HG03060 (cell line): ENCODE data around the gene ODAPH.
"Not testable (repeated sequence)": the region's sequence is repeated elsewhere in the genome, so short reads cannot be mapped to it uniquely, and the experiment has no call there.

ENCODE experiments used
- ATAC-seq: cut with Tn5 transposase; IDR thresholded peaks from one replicate; pipeline ENCODE4 v1.9.1; 2021; ENCODE audit warnings: low read depth, moderate number of reproducible peaks; ENCODE audit not compliant: unreplicated experiment

ODAPH gene

DNA sequence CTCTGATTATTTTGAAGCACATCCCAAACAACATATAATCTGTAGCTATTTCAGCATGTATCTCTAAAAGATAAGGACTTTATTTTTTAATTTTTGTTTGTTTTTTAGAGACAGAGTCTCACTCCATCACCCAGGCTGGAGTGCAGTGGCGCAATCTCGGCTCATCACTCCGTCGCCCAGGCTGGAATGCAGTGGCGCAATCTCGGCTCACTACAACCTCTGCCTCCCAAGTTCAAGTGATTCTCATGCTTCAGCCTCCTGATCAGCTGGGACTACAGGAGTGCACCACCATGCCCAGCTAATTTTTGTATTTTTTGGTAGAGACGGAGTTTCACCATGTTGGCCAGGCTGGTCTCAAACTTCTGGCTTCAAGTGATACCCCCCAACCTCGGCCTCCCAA lies 11.6 kb upstream of the ODAPH start:
- ATAC-seq: not testable (repeated sequence)

- ATAC-seq: no peak
Observed at GRCh38 chr4:75544870-75545269, 11.0 kb upstream of the ODAPH start.

GRCh38 chr4:75545526-75545925 lies 10.3 kb upstream of the ODAPH start:
- ATAC-seq: no peak

GRCh38 chr4:75547647-75548387 lies 8.0 kb upstream of the ODAPH start:
- no peak for ATAC-seq

DNA sequence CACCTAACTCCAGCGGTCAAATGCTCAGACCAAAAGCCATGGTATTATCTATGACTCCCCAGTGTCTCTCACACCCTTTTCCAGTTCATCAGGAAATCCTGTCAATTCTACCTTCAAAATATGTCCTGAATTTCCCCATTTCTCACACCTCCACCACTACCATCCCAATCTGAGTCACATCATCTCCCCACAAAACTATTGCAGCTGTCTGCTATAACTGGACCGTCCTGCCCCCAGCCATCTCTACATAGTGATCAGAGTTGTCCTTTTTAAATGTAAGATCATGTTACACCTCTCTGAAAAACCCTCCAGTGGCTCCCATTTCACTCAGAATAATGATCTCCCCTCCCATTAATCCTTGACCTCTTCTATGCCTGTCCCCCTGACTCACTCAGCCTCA lies 6.8 kb upstream of the ODAPH start:
- ATAC-seq: no peak

DNA sequence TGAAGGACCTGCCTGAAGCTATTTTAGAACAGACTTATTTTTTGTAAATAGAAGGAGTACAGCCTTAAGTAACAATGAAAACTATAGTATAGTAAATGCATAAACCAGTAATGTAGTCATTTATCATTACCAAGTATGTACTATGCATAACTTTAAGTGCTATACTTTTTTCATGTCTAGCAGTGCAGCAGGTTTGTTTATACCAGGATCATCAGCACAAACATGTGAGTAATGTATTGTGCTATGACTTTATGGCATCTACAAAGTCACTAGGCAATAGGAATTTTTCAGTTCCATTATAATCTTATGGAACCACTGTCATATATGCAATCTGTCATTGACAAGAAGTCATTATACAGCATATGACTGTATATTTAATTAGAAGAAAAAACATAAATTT lies 3.4 kb upstream of the ODAPH start:
- no peak for ATAC-seq

- ATAC-seq: no peak
Observed at GRCh38 chr4:75557696-75558095, 1.8 kb downstream of the ODAPH start.

DNA sequence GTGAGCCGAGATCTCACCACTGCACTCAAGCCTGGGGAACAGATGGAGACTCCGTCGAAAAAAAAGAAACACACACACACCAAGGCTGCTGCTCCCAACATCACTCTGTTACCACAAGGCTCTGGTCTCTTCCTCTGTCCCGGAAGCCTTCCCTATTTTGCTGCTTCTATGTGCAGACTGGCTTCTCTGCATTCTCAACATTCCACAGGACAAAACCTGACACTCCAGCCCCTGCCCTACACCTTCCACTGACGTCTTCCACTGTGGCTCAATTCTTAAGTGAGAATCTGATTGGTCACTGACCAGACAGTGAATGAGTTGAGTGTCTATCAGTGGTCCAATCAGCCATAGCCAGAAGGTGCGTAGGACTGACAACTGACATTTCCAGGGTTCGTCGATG lies 5.9 kb downstream of the ODAPH start:
- ATAC-seq: no peak

GRCh38 chr4:75564023-75564422 lies 8.2 kb downstream of the ODAPH start:
- no peak for ATAC-seq

DNA sequence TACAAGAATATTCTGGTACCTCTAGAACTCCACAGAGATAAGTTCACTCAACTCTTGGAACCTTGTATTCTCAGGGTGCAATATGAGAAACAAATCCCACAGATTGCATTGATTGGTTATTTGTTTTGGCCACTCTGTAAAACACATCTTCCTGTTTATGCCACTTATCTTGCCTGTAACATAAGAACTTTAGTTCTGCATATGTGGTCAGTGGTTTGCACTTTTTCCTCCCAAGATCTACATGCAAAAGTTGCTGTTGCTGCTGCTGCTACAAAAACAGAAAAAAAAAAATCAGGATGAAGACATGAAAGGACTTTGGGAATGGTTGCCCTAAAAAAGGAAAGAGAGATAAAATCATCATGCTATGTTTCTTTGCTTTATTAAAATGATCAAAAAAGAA lies 9.6 kb downstream of the ODAPH start:
- no peak for ATAC-seq

DNA sequence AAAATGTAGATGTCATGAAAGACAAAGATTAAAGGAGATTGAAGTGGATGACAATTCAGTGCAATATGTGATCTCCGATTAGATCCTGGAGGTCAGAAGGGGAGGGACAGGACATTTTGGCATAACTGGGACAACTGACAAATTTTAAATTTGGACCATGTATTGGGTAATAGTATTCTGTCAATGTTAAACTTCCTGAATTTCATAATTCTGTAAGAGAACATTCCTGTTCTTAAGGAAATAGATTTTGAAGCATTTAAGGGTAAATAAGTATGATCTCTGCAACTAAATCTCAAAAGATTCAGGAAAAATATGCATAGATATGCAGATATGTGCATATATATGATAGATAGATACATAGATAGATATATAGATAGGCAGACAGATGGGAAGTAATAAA lies 11.0 kb downstream of the ODAPH start:
- ATAC-seq: no peak

DNA sequence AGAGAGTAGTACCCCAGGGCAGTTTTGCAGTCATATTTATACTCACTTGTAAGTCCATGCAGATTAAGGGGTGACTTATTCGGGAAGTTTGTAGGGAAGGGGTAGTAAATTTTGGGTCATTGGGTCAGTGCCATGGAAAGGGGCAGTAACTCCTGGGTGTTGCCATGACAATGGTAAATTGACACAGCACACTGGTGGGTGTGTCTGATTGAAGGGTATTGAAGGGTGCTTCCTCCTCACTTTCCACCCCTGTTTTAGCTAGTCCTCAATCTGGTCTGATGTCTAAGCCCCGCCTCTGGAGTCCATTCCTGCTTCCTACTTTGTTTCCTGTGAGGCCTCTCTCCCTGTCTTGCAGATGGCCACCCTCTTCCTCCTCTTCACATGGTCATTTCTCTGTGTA lies 11.9 kb downstream of the ODAPH start:
- ATAC-seq: no peak

- no peak for ATAC-seq
Observed at GRCh38 chr4:75584067-75584466, 28.2 kb downstream of the ODAPH start.

GRCh38 chr4:75593393-75593792 lies 37.5 kb downstream of the ODAPH start:
- no peak for ATAC-seq

- no peak for ATAC-seq
Observed at GRCh38 chr4:75596061-75596460, 40.2 kb downstream of the ODAPH start.

DNA sequence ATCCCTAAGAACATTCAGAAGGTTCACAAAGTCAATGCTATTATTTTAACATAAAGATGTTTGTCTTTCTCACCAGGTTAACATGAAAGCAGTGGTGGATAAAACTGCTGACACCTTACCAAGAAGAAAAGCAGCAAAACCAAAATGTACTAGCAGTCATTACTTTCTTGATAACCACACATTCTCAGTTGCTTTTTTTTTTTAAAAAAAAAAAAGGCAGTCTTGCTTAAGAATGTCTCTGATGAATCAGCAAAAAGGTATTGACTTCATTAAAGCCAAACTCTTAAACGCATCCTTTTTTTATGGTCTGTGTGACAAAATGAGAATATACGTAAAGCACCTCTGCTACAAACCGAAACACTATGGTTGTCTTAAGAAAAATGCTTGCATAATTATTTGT lies 42.5 kb downstream of the ODAPH start:
- no peak for ATAC-seq

DNA sequence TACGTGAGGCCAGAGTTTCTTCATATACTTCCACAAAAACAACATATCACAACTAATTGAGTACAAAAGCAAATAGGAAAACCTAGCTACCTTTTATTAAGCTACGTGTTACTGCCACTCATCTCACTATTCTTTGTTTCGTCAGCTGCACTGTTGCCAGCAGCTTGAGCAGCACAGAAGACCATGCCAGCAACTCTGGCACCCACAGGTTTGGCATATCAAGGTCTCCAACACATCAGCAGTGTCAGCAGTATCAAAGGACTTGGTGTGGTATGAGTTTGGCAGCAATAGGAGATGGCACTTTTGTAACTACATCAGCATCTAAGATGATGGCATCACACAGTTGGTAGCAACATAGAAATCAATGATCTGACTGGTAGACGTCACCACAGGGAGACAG lies 43.8 kb downstream of the ODAPH start:
- ATAC-seq: no peak

- no peak for ATAC-seq
Observed at GRCh38 chr4:75605928-75606327, 50.1 kb downstream of the ODAPH start.

DNA sequence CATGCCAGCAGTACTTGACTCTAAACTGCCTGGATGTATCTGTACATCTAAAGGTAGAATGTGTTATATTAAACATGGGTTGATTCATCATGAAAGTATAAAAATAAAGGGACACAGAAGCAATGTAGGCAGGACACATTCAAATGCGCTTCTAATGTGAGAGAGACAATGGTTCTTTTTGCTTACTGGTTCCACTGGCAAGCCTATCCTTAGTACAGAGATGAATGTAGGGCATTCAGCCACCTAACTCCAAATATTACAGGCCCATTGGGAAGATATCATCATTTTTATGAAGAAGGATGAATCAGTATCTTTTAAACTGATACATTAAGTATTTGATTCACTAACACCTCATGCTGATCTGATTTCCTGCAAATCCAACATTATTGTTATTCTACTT lies 56.4 kb downstream of the ODAPH start:
- ATAC-seq: no peak
